22Rv1 (cell line): ENCODE data around the gene BIN2.

Source experiments
- H3K27ac ChIP-seq: fragments of 450-650 bp; 2 replicates; pipeline ENCODE4 v1.5.1; 2017
- ZFX ChIP-seq: fragments of 450-650 bp; IDR thresholded peaks from 2 replicates; pipeline ENCODE4 v1.6.1; 2017; ENCODE audit warnings: antibody characterized with exemption, borderline replicate concordance
- TF ChIP-seq, protein P1 (sequence below): fragments of 450-650 bp; IDR thresholded peaks from 2 replicates; pipeline ENCODE4 v1.5.1; 2017; ENCODE audit warnings: mild to moderate bottlenecking

BIN2 gene

DNA sequence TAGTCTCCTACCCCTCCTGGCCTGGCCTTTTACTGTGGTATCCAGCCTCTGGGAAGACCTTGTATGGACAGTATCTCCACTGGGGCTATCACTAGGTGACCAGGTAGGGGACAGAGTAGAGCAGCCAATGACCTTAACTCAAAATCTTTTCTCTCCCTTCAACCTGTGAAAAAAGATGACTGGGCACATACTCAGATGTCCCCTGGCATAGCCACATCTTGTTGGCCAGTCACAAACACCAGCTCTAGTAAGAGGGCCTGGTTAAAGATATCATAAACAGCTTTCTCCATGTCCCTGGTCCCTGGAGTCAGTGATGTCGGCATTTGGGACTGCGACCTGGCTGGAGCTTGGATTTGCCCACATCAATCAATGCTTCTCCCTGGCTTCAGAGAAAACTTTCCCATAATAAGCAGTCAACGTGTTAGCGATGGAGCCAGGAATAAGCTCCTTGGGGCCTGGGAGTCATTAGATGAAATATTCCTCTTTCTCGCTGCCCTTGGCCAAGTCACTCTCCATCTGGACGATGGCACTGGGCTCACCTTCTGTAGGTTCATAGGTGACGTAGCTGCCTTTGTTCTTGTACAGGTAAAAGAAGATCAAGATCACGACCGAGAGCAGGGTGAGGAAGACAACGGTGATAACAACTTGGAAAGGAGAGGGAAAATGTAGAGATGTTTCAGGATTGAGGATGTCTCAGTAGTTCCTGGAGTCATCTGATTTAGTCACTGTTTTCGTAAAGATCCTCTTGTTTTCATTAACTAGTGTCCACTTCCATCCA is 78.3 kb downstream of the BIN2 start:
- TF ChIP-seq, protein P1, sequence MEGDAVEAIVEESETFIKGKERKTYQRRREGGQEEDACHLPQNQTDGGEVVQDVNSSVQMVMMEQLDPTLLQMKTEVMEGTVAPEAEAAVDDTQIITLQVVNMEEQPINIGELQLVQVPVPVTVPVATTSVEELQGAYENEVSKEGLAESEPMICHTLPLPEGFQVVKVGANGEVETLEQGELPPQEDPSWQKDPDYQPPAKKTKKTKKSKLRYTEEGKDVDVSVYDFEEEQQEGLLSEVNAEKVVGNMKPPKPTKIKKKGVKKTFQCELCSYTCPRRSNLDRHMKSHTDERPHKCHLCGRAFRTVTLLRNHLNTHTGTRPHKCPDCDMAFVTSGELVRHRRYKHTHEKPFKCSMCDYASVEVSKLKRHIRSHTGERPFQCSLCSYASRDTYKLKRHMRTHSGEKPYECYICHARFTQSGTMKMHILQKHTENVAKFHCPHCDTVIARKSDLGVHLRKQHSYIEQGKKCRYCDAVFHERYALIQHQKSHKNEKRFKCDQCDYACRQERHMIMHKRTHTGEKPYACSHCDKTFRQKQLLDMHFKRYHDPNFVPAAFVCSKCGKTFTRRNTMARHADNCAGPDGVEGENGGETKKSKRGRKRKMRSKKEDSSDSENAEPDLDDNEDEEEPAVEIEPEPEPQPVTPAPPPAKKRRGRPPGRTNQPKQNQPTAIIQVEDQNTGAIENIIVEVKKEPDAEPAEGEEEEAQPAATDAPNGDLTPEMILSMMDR, result no peak
- no peak for TF ChIP-seq ZFX
- H3K27ac ChIP-seq, result peak overlapping the region; percentile 99

DNA sequence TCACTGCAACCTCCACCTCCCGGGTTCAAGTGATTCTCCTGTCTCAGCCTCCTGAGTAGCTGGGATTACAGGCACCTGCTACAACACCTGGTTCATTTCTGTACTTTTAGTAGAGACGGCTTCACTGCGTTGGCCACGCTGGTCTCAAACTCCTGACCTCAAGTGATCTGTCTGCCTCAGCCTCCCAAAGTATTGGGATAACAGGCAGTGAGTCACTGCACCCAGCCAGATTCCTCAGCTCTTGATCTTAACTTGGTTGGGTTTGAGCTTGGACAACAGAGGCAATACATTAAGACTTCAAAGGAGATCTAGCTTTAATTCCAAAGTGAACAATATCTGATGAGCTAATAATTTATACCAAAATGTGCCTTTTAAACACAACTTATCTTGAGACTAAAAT is 79.7 kb downstream of the BIN2 start:
- H3K27ac ChIP-seq, result peak overlapping the region; percentile 99
- TF ChIP-seq, protein P1, result no peak
- no peak for TF ChIP-seq ZFX

DNA sequence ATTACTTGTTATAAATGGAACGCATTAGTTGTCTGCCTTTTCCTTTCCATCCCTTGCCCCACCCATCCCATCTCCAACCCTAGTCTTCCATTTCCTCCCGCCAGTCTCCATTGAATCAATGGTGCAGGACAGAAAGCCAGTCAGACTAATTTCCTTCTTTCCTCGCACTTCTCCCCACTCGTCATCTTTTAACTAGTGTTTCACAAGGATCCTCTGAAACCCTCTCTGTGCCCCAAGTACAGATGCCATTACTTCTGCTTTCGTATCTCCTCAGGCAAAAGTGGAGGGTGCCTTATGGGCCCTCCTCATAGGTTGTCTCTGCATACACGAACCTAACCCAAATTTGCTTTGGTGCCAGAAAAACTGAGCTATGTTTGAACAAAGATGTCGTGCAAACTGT is 81.1 kb downstream of the BIN2 start:
- H3K27ac ChIP-seq, result peak overlapping the region; percentile 99
- no peak for TF ChIP-seq ZFX
- TF ChIP-seq, protein P1, result no peak

DNA sequence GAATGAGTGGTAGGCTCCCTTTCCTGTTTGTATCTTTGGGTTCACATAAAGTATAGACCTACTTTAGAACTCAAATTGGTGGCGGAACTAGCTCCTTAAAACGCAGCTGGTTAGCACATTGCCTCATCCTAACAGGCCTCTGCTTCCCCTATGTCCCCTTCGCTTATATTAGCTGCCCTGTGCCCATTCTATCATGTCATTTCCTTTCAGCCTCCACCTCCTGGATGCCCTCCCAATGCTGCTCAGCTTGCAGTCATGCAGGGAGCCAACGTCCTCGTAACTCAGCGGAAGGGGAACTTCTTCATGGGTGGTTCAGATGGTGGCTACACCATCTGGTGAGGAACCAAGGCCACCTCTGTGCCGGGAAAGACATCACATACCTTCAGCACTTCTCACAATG is 81.9 kb downstream of the BIN2 start:
- no peak for TF ChIP-seq ZFX
- TF ChIP-seq, protein P1, result no peak
- H3K27ac ChIP-seq, result peak overlapping the region; percentile 99

DNA sequence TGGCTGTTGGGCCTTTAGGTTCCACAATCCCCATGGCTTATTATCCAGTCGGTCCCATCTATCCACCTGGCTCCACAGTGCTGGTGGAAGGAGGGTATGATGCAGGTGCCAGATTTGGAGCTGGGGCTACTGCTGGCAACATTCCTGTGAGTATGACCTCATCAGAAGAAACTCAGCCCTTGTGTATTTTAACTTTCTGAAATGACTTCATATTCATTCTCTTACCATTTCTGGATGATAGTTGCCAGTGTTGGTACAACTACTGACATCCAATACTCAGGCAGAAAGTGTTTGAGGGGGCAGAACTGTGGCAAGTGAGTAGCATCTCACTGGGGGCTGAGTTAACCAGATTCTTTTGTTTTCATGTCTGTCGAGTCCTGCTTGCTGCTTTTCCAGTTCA is 83.0 kb downstream of the BIN2 start:
- peak overlapping the region; percentile 99 for H3K27ac ChIP-seq
- TF ChIP-seq ZFX, result no peak
- TF ChIP-seq, protein P1, result no peak

DNA sequence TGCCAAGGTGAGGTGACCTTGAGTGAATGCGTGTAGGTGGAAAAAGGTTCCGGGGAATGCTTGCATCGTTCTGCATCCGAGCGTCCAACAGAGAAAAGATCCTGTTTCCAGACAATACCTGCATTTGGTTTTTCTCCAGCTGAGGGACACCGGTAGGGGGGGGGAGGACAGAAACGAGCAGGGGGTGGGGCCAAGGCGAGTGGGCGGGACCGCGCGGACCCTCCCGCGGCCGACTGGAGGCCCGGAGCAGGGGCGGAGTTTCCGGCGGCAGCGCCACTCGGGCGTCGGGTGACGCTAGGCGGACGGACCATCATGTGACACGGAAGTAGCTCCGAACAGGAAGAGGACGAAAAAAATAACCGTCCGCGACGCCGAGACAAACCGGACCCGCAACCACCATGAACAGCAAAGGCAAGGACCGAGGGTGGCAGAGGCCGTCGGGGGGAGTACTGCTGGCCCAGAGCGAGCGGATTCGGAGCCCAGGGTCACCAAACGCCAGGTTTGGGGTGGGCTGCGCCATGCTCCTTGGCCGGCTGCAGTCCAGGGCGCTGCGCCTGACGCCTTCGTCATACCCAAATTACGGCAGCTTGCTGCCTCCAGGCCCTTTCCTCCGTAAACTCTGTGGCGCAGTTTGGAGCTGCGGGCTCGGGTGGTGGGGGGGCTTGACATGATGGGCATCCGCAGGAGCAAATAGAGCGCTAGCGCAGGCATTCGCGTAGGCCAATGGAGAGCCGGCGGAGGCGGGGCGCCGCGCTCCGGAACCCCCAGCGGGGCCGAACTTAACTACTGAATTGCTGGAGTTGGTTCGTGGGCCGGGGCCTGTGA is 85.3 kb downstream of the BIN2 start, which contains the start of gene DAZAP2:
TSS of gene DAZAP2 (plus strand) at position 317 of the 825 bp plus-strand sequence. CDS start at position 399, 82 bp downstream.
- peak within 1 kb of the TSS; percentile 99 for H3K27ac ChIP-seq
- no peak for TF ChIP-seq ZFX
- TF ChIP-seq, protein P1, result peak; percentile 26; the same call in 1 of the 2 replicates
